ENCODE data around the gene ING3.
A peak's percentile ranks its signal among the peaks of the same experiment; 100 is the strongest.

ING3 gene, protein sequence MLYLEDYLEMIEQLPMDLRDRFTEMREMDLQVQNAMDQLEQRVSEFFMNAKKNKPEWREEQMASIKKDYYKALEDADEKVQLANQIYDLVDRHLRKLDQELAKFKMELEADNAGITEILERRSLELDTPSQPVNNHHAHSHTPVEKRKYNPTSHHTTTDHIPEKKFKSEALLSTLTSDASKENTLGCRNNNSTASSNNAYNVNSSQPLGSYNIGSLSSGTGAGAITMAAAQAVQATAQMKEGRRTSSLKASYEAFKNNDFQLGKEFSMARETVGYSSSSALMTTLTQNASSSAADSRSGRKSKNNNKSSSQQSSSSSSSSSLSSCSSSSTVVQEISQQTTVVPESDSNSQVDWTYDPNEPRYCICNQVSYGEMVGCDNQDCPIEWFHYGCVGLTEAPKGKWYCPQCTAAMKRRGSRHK

GRCh38 chr7:120950539-120951308 lies at the start of gene ING3:
Gene ING3 (plus strand): TSS chr7:120950777. CDS start chr7:120950897, 120 bp downstream.
- peak within 1 kb of the TSS; percentile 75 for H3K4me3 ChIP-seq (ENCODE audit: low read depth, low read length)
- TF ChIP-seq, protein P1, sequence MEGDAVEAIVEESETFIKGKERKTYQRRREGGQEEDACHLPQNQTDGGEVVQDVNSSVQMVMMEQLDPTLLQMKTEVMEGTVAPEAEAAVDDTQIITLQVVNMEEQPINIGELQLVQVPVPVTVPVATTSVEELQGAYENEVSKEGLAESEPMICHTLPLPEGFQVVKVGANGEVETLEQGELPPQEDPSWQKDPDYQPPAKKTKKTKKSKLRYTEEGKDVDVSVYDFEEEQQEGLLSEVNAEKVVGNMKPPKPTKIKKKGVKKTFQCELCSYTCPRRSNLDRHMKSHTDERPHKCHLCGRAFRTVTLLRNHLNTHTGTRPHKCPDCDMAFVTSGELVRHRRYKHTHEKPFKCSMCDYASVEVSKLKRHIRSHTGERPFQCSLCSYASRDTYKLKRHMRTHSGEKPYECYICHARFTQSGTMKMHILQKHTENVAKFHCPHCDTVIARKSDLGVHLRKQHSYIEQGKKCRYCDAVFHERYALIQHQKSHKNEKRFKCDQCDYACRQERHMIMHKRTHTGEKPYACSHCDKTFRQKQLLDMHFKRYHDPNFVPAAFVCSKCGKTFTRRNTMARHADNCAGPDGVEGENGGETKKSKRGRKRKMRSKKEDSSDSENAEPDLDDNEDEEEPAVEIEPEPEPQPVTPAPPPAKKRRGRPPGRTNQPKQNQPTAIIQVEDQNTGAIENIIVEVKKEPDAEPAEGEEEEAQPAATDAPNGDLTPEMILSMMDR (IDR thresholded peaks at IDR 0.05; ENCODE audit: control insufficient read depth, extremely low read depth, insufficient read depth) = no peak
- peak; percentile 97 for DNase-seq (ENCODE audit: low read depth)

DNA sequence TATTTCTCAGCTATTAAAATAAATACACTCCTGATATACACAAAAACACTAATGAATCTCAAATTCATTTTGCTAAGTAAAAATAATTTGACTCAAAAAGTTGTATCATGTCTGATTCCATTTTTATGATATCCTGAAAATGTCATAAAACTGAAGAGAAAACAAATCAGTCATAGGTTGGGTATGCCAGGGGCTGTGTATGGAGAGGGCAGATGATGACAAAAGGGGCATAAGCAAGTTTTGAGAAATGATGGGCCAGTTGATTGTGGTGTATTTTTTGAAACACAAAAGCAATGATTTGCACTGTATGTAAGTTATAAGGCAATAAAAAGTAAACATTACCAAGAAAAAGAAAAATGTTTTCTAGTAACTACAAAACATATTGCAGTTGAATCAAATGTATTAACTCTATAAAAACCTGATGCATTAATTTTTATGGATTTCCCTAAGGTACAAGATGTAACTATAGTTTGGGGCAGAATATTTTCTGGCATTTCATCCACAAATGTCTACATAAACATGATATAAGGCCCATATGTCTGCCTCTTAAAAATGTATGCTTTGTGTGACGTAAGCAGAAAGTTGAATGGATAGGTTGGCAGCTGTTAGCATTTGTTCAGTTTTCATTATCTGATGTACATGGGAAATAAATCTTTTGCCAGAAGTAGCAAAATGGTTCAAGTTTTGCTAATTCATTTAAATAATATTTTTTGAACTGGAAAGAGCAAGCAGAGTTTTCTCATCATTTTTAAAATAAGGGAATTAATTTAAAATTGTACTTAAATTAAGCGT lies 35.1 kb upstream of the ING3 start:
- TF ChIP-seq, protein P1 (IDR thresholded peaks at IDR 0.05; ENCODE audit: control insufficient read depth, extremely low read depth, insufficient read depth) = no peak
- DNase-seq (ENCODE audit: low read depth) = no peak

GRCh38 chr7:120916121-120916520 lies 34.5 kb upstream of the ING3 start:
- TF ChIP-seq, protein P1 (IDR thresholded peaks at IDR 0.05; ENCODE audit: control insufficient read depth, extremely low read depth, insufficient read depth) = no peak
- H3K4me3 ChIP-seq (ENCODE audit: low read depth, low read length) = no peak overlapping the region
- no peak for DNase-seq (ENCODE audit: low read depth)

More for the DNA sequence above, 35.1 kb upstream of the ING3 start:
- H3K4me3 ChIP-seq (ENCODE audit: low read depth, low read length) = no peak overlapping the region

GRCh38 chr7:120916538-120916937 lies 34.0 kb upstream of the ING3 start:
- DNase-seq (ENCODE audit: low read depth) = no peak
- H3K4me3 ChIP-seq (ENCODE audit: low read depth, low read length) = no peak overlapping the region
- TF ChIP-seq, protein P1 (IDR thresholded peaks at IDR 0.05; ENCODE audit: control insufficient read depth, extremely low read depth, insufficient read depth) = no peak

DNA sequence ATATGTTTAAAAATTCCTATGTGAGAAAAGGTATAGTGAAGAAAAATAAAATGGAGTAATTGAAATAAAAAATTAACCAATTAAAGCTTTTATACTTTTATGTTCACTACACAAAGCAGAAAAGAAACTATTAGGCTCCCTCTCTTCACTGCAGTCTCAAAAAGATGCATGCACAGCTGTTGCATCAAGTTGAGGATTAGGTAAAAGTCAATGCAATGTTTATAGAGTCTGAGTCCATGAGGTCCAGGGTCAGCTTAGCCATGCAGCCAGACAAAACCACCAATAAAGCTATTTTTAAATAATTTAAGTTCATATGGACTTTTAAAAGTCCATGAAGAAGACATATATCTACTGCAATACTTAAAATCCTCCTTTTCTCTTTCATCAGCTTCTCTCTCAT lies 31.1 kb upstream of the ING3 start:
- TF ChIP-seq, protein P1 (IDR thresholded peaks at IDR 0.05; ENCODE audit: control insufficient read depth, extremely low read depth, insufficient read depth) = no peak
- DNase-seq (ENCODE audit: low read depth) = no peak
- H3K4me3 ChIP-seq (ENCODE audit: low read depth, low read length) = no peak overlapping the region

GRCh38 chr7:120920034-120920433 lies 30.5 kb upstream of the ING3 start:
- DNase-seq (ENCODE audit: low read depth) = no peak
- TF ChIP-seq, protein P1 (IDR thresholded peaks at IDR 0.05; ENCODE audit: control insufficient read depth, extremely low read depth, insufficient read depth) = no peak
- H3K4me3 ChIP-seq (ENCODE audit: low read depth, low read length) = no peak overlapping the region
